Thoracic aorta (tissue), 2 donors: ENCODE data around the gene NDUFS6. TPM values are rescaled to one million over a fixed set of nuclear protein-coding genes. Genes with fewer than 3 reads are reported as not detected.

Experiments
- ATAC-seq: fragments of 150-250 bp; one replicate; pipeline ENCODE4 v1.8.0; 2017; ENCODE audit warnings: low read depth; ENCODE audit not compliant: insufficient number of reproducible peaks, low FRiP score
- DNase-seq: peaks from one replicate; pipeline ENCODE4 v3.0.0-alpha.2; 2020; ENCODE audit warnings: low spot score
- H3K27ac ChIP-seq, 2 donors: fragments of 200-600 bp; sonication (generic); 1 replicate in 1 of 2; 2 replicates in 1 of 2; pipeline ENCODE4 v1.5.1; 2016; ENCODE audit warnings: mild to moderate bottlenecking in 2 of 2, moderate library complexity in 2 of 2
- H3K27me3 ChIP-seq: fragments of 200-600 bp; sonication (generic); replicated peaks from 2 replicates; pipeline ENCODE4 v1.6.0; 2016; ENCODE audit warnings: mild to moderate bottlenecking; ENCODE audit not compliant: insufficient read depth
- H3K36me3 ChIP-seq: fragments of 200-600 bp; sonication (generic); one replicate; pipeline ENCODE4 v1.5.1; 2016
- H3K4me1 ChIP-seq, 2 donors: fragments of 200-600 bp; sonication (generic); 1 replicate in 1 of 2; 2 replicates in 1 of 2; pipeline versions ENCODE4 v1.5.1 to v1.6.0; 2016; ENCODE audit warnings: low read depth in 2 of 2, mild to moderate bottlenecking in 1 of 2; ENCODE audit not compliant: control insufficient read depth in 1 of 2
- H3K4me3 ChIP-seq: fragments of 200-600 bp; sonication (generic); 2 replicates; pipeline ENCODE4 v1.5.1; 2016; ENCODE audit warnings: mild to moderate bottlenecking
- H3K9me3 ChIP-seq: fragments of 200-600 bp; sonication (generic); 2 replicates; pipeline ENCODE4 v1.5.1; 2016
- total RNA-seq, 2 donors: library from RNA; depleted of rRNA; stranded (reverse); fragments of >200 nt; gene quantifications; one replicate each; pipeline versions ENCODE4 v1.1.0 to v1.2.3, GENCODE V29; 2016
- TF ChIP-seq, protein P1 (sequence below): fragments of 200-600 bp; sonication (generic); IDR thresholded peaks from one replicate; pipeline ENCODE4 v1.5.1; 2019; ENCODE audit warnings: antibody characterized with exemption

Gene NDUFS6
- total RNA-seq, 2 donors from 2014 or later: 25.7 to 26.5 TPM

DNA sequence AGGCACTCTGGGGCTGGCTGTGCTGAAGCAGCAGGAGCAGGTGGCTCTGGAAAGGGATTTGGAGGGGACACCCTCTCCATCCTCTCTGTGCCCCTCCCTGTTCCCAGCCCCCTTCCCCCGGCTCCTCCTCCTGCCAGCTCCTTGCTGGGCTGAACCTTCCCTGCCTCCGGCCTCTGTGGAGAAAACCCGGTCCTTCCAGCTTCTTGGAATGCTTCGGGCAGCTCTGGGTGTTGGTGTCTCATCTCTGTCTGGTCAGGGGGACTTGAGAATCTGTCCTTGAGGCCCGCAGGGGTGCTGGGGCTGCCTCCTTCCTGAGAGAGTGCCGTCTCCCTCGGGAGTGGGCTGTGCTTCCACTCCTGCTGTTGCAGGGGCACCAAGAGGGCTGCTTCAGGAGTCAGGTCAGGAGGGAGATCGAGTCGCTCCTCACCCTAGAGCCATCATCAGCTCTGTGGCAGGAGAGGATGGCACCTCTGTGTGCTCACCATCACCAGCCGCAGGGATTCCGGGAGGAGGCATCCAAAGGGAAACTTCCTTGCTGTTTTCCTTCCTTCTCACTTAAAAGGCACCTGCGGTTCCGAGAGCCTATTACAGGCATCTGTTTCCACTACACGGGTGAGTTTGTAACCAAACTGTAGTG lies 30.6 kb downstream of the NDUFS6 start:
- Histone ChIP-seq H3K4me3 (no peak overlapping the region), H3K27me3 (no peaks in the 10 kb centered on the region), H3K9me3 (no peaks in the 10 kb centered on the region), H3K4me1 (no peaks in the 10 kb centered on the region), H3K36me3 (no peaks in the 10 kb centered on the region), H3K27ac (no peak overlapping the region)
- ATAC-seq (no peak), DNase-seq (no peak)
- TF ChIP-seq, protein P1, sequence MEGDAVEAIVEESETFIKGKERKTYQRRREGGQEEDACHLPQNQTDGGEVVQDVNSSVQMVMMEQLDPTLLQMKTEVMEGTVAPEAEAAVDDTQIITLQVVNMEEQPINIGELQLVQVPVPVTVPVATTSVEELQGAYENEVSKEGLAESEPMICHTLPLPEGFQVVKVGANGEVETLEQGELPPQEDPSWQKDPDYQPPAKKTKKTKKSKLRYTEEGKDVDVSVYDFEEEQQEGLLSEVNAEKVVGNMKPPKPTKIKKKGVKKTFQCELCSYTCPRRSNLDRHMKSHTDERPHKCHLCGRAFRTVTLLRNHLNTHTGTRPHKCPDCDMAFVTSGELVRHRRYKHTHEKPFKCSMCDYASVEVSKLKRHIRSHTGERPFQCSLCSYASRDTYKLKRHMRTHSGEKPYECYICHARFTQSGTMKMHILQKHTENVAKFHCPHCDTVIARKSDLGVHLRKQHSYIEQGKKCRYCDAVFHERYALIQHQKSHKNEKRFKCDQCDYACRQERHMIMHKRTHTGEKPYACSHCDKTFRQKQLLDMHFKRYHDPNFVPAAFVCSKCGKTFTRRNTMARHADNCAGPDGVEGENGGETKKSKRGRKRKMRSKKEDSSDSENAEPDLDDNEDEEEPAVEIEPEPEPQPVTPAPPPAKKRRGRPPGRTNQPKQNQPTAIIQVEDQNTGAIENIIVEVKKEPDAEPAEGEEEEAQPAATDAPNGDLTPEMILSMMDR: no peak

DNA sequence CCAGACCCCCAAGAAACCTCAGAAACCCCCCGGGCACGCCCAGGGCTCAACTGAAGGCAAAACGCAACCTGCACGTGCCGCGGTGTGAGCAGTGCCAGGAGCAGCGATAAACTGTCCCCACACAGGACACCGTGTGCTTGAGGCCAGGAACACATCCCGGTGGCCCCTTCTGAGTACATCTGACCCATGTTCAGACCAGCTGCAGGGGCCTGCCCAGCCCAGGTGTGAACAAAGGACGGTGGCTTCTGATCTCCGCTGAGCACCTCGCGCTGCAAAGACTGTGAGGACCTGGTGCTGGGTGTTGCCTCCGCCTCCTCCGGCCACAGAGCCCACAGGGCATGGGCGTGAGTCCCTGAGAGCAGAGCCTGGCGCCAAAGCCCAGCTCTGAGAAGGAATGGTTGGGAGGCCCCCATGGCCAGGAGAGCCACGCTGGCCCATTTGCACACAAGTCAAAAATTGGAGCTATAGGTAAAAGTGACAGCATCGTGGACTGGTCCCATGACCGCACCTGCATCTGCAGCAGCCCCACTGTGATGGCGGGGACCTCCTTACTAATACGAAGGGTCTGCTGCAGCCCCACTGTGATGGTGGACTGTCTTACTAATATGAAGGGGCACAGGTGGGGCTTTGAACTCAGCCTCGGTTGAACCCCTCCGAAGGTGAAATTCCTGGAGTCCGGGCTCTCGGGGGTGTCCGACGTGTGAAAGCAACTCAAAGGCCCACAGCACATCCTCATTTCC lies 31.5 kb downstream of the NDUFS6 start:
- Histone ChIP-seq H3K9me3 (no peaks in the 10 kb centered on the region), H3K36me3 (no peaks in the 10 kb centered on the region), H3K27ac (no peak overlapping the region), H3K27me3 (no peaks in the 10 kb centered on the region), H3K4me1 (no peaks in the 10 kb centered on the region), H3K4me3 (no peak overlapping the region)
- DNase-seq (no peak), ATAC-seq (no peak)
- TF ChIP-seq, protein P1: no peak

DNA sequence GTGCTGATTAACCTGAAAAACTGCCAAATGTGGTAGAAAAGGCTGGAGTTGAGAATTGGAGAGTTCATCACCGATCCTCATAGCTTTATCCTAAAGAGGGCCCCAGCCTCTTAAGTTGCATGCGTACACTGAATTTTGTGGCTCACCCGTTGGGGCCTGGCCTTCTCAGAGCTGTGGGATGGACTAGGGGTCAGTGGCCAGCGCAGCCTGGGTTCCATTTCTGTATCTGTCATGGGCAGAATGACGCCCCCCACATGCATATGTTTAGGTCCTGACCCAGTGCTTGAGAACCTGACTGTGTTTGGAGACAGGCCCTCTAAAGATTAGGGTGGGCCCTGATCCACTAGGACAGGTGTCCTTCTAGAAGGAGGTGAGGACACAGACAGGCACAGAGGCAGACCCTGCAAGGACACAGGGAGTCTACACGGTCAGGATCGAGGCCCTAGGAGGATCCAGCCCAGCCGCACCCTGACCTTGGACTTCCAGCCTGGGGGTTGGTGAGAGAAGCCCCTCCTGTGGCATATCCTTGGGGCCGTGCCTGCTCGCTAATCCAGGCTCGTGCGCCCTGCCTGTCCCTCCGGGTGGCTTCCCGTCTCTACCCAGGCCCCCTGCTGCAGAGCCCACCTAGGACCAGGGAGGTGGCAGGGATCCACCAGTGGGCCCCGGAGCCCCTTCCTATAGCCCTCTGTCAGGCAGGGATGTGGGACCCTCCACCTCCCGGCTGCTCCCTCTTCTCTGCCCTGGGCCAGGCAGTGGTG lies 32.2 kb downstream of the NDUFS6 start:
- H3K27ac ChIP-seq: no peak overlapping the region
- no peak for DNase-seq

DNA sequence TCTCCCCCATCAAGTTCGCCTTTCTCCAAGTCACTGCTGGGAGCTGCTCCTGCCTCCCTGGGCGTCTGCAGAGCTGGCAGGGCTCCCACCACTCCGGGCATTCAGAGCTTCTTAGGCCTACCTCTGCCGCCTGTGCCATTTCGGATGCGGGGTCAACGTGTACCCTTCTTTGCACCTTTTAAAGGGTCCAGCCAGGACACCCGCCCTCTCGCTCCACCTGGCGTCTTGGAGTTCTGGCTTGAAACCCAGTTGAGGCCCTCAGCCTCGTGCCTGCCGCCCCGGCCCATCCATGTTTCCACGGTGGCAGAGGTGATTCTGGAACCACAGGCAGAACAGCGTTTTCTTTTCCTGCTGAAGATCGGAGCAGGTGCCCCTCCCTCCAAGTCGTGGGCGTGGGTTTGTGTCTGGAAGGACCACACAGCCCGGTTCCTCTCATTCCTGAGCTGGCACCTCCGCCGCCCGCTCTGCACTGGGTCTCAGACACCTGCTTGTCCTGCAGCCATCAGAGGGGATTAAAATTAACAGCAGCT lies 32.9 kb downstream of the NDUFS6 start:
- TF ChIP-seq, protein P1: no peak
- no peak for ATAC-seq
- Histone ChIP-seq H3K27ac (no peak overlapping the region), H3K4me1 (no peaks in the 10 kb centered on the region), H3K36me3 (no peaks in the 10 kb centered on the region), H3K4me3 (no peak overlapping the region), H3K27me3 (no peaks in the 10 kb centered on the region), H3K9me3 (no peaks in the 10 kb centered on the region)
- DNase-seq: no peak

More for the DNA sequence above, 32.2 kb downstream of the NDUFS6 start:
- Histone ChIP-seq H3K4me3 (no peak overlapping the region), H3K4me1 (no peaks in the 10 kb centered on the region), H3K36me3 (no peaks in the 10 kb centered on the region), H3K9me3 (no peaks in the 10 kb centered on the region), H3K27me3 (no peaks in the 10 kb centered on the region)
- TF ChIP-seq, protein P1: no peak
- ATAC-seq: no peak
